ENCODE results near the gene MED13L. TPM values are rescaled to one million over a fixed set of nuclear protein-coding genes. Genes with fewer than 3 reads are reported as not detected.

Gene MED13L
- total RNA-seq, 2 experiments from 2014 or later = 25.7 to 40.1 TPM

DNA sequence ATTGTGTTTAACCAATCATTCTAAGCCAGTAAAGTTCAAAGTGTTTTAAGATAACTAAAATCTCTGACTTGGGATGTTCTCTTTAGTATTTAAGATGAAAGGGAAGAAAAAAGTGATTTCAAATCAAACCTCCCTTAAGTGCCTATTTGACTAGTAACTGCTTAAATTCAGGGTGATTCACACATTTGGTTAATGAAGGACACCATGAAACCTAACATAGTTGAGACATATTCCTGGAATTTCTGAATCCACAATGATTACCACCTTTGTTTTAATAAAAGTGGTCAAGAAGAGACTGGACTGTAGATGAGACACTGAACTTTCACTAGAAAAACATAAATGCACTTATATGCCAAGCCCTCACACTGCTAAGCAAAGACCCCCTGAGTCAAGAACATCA is 138.7 kb downstream of the MED13L start:
- no peaks in the 10 kb centered on the region for H3K36me3 ChIP-seq (ENCODE audit: insufficient read depth, low read length)
- TF ChIP-seq EZH2phosphoT487 (IDR thresholded peaks at IDR 0.05; ENCODE audit: borderline replicate concordance, low read depth, low read length) = no peak
- TF ChIP-seq, protein P1, sequence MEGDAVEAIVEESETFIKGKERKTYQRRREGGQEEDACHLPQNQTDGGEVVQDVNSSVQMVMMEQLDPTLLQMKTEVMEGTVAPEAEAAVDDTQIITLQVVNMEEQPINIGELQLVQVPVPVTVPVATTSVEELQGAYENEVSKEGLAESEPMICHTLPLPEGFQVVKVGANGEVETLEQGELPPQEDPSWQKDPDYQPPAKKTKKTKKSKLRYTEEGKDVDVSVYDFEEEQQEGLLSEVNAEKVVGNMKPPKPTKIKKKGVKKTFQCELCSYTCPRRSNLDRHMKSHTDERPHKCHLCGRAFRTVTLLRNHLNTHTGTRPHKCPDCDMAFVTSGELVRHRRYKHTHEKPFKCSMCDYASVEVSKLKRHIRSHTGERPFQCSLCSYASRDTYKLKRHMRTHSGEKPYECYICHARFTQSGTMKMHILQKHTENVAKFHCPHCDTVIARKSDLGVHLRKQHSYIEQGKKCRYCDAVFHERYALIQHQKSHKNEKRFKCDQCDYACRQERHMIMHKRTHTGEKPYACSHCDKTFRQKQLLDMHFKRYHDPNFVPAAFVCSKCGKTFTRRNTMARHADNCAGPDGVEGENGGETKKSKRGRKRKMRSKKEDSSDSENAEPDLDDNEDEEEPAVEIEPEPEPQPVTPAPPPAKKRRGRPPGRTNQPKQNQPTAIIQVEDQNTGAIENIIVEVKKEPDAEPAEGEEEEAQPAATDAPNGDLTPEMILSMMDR (conservative IDR thresholded peaks at IDR 0.05; ENCODE audit: low read length) = no peak
- no peak overlapping the region for H3K4me3 ChIP-seq (ENCODE audit: low read depth, low read length, poor library complexity, severe bottlenecking)
- peaks cover 16% of the 10 kb centered on the region for H4K20me1 ChIP-seq (ENCODE audit: insufficient read depth, low read length)
- H3K9me3 ChIP-seq (ENCODE audit: low read length) = no peaks in the 10 kb centered on the region
- intact Hi-C loops (cut with micrococcal nuclease; ENCODE audit: unreplicated experiment) = no loop called here
- no peaks in the 10 kb centered on the region for H3K9me2 ChIP-seq (ENCODE audit: insufficient read depth, low read length)
- POLR2A ChIA-PET = no interaction called here
- no peak for DNase-seq (ENCODE audit: low spot score)
- peaks cover 6% of the 10 kb centered on the region for H3K4me1 ChIP-seq (ENCODE audit: insufficient read depth, low read length, poor library complexity, severe bottlenecking)
- no peak overlapping the region for H3K4me2 ChIP-seq (ENCODE audit: low read length)
- no peak overlapping the region for H2AFZ ChIP-seq (ENCODE audit: low read length)
- no peaks in the 10 kb centered on the region for H3K79me2 ChIP-seq (ENCODE audit: insufficient read depth, low read depth, low read length)
- no peak overlapping the region for H3K27ac ChIP-seq (ENCODE audit: low read depth, low read length, poor library complexity, severe bottlenecking)
- BruUV-seq (replicated peaks) = no TSS peak
- CTCF ChIA-PET (ENCODE audit: unreplicated experiment) = no interaction called here

DNA sequence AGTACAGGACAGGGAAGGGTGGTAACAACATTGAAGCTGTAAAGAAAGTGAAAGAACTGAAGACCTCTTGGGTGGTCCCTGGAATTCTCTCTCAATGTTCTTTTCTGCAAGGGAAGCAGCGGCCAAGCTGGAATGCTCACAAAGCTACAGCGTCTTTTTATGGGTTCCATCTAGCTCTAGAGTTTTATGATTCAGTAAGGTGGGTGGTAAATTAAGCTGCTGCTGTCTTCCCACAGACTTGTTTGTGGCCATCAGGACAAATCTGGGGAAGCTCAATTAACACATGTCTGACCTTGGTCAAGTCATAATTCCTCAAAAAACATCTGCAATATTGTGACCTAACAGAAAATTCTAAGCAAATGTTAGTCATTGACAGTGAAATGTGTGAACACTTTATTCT is 139.1 kb downstream of the MED13L start:
- intact Hi-C loops (cut with micrococcal nuclease; ENCODE audit: unreplicated experiment) = no loop called here
- TF ChIP-seq, protein P1 (conservative IDR thresholded peaks at IDR 0.05; ENCODE audit: low read length) = no peak
- TF ChIP-seq EZH2phosphoT487 (IDR thresholded peaks at IDR 0.05; ENCODE audit: borderline replicate concordance, low read depth, low read length) = no peak
- no peak overlapping the region for H2AFZ ChIP-seq (ENCODE audit: low read length)
- no peak overlapping the region for H3K4me2 ChIP-seq (ENCODE audit: low read length)
- no peaks in the 10 kb centered on the region for H3K79me2 ChIP-seq (ENCODE audit: insufficient read depth, low read depth, low read length)
- ChIA-PET POLR2A (no interaction called here), CTCF (ENCODE audit: unreplicated experiment) (no interaction called here)
- H3K4me1 ChIP-seq (ENCODE audit: insufficient read depth, low read length, poor library complexity, severe bottlenecking) = peaks cover 2% of the 10 kb centered on the region
- H4K20me1 ChIP-seq (ENCODE audit: insufficient read depth, low read length) = peaks cover 20% of the 10 kb centered on the region
- H3K9me2 ChIP-seq (ENCODE audit: insufficient read depth, low read length) = no peaks in the 10 kb centered on the region
- no peak for DNase-seq (ENCODE audit: low spot score)
- no TSS peak for BruUV-seq (replicated peaks)
- no peak overlapping the region for H3K4me3 ChIP-seq (ENCODE audit: low read depth, low read length, poor library complexity, severe bottlenecking)
- H3K36me3 ChIP-seq (ENCODE audit: insufficient read depth, low read length) = no peaks in the 10 kb centered on the region
- no peaks in the 10 kb centered on the region for H3K9me3 ChIP-seq (ENCODE audit: low read length)
- H3K27ac ChIP-seq (ENCODE audit: low read depth, low read length, poor library complexity, severe bottlenecking) = no peak overlapping the region

DNA sequence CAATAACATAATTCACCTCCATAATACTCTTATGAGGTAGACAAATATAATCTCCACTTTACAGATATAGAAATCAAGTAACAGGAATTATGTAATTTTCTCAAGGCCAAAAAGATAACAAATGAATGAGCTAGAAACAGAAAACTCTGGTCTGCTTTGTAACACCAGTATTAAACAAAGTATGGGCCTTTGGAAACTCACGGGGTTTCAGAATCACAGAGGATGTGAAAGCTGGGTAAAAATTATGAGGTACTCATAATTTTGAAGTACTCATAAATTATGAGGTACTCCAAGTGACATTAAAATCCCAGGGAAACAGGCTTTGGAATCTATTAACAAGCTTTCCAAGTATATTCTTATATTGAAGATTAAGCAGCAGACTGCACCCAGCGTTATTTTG is 140.2 kb downstream of the MED13L start:
- intact Hi-C loops (cut with micrococcal nuclease; ENCODE audit: unreplicated experiment) = no loop called here
- DNase-seq (ENCODE audit: low spot score) = no peak
- BruUV-seq (replicated peaks) = no TSS peak
- CTCF ChIA-PET (ENCODE audit: unreplicated experiment) = no interaction called here
- H2AFZ ChIP-seq (ENCODE audit: low read length) = no peak overlapping the region
- H3K4me3 ChIP-seq (ENCODE audit: low read depth, low read length, poor library complexity, severe bottlenecking) = no peak overlapping the region
- H3K36me3 ChIP-seq (ENCODE audit: insufficient read depth, low read length) = no peaks in the 10 kb centered on the region
- no peaks in the 10 kb centered on the region for H3K4me1 ChIP-seq (ENCODE audit: insufficient read depth, low read length, poor library complexity, severe bottlenecking)
- no peak overlapping the region for H3K4me2 ChIP-seq (ENCODE audit: low read length)
- H3K9me3 ChIP-seq (ENCODE audit: low read length) = no peaks in the 10 kb centered on the region
- TF ChIP-seq, protein P1 (conservative IDR thresholded peaks at IDR 0.05; ENCODE audit: low read length) = no peak
- no peak for TF ChIP-seq EZH2phosphoT487 (IDR thresholded peaks at IDR 0.05; ENCODE audit: borderline replicate concordance, low read depth, low read length)
- POLR2A ChIA-PET = interaction anchor here (0.6 to 1.0 kb wide), 2 partner anchors 11 to 60 kb away, joined by 3 to 4 read pairs; no protein-coding TSS in a partner anchor
- no peaks in the 10 kb centered on the region for H3K79me2 ChIP-seq (ENCODE audit: insufficient read depth, low read depth, low read length)
- no peaks in the 10 kb centered on the region for H3K9me2 ChIP-seq (ENCODE audit: insufficient read depth, low read length)
- H4K20me1 ChIP-seq (ENCODE audit: insufficient read depth, low read length) = peaks cover 20% of the 10 kb centered on the region
- H3K27ac ChIP-seq (ENCODE audit: low read depth, low read length, poor library complexity, severe bottlenecking) = no peak overlapping the region

Measured in OCI-LY7 (cell line).